ENCODE data around the gene NPLOC4. TPM values are rescaled to one million over a fixed set of nuclear protein-coding genes. Genes with fewer than 3 reads are reported as not detected.

Gene NPLOC4
- total RNA-seq, 1 donor from 2014 or later = 44.1 TPM

DNA sequence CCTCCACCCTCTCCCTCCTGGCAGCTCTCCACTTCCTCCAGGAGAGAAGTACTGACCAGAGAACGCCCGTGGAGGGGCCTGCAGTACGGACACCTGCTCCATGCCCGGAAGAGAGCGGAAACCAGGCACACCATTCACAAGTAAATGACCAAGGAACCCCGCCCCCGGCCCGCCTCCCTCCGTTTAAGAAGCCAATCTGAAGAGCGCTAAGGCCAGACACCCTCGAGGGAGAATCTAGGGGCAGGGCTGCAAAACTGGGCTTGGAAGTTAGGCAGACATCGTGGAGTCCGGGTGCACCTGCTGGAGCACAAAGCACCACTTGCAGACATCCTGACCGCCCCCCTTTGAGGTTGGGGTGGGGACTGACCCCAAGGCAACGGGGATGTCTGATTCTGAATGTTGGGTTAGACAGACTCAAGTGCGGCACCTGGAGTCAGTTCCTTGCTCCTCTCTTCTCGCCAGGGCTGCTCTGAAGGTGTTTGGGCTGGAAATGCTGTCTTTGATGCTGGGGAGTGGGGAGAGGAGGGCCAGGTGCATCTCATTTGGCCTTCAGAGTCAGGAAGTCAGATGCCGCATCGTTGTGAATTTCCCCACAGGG lies 83.8 kb downstream of the NPLOC4 start:
- no peaks in the 10 kb centered on the region for H3K9me3 ChIP-seq (ENCODE audit: low read depth)
- no peaks in the 10 kb centered on the region for H3K36me3 ChIP-seq
- H3K4me3 ChIP-seq = peak overlapping the region; percentile 97
- peaks cover 16% of the 10 kb centered on the region for H3F3A ChIP-seq (ENCODE audit: low read depth)
- H2AFZ ChIP-seq (replicated peaks) = peak overlapping the region; percentile 94
- H3K27ac ChIP-seq = peak overlapping the region; percentile 67
- peak; percentile 90 for DNase-seq (ENCODE audit: low spot score)
- Mint-ChIP-seq H3K27me3 (ENCODE audit: insufficient read depth, low read depth) (peaks cover 23% of the 10 kb centered on the region), H3K36me3 (peaks cover 11% of the 10 kb centered on the region), H3K9me3 (no peaks in the 10 kb centered on the region), H3K27ac (peak overlapping the region; percentile 37), H3K4me1 (peaks cover 31% of the 10 kb centered on the region), H3K4me3 (peak overlapping the region; percentile 90)
- H3K4me1 ChIP-seq = peaks cover 5% of the 10 kb centered on the region
- no peaks in the 10 kb centered on the region for H3K27me3 ChIP-seq
- peak overlapping the region; percentile 93 for H3K4me2 ChIP-seq
- peaks cover 6% of the 10 kb centered on the region for H4K20me1 ChIP-seq (ENCODE audit: low read depth)
- TF ChIP-seq, protein P1, sequence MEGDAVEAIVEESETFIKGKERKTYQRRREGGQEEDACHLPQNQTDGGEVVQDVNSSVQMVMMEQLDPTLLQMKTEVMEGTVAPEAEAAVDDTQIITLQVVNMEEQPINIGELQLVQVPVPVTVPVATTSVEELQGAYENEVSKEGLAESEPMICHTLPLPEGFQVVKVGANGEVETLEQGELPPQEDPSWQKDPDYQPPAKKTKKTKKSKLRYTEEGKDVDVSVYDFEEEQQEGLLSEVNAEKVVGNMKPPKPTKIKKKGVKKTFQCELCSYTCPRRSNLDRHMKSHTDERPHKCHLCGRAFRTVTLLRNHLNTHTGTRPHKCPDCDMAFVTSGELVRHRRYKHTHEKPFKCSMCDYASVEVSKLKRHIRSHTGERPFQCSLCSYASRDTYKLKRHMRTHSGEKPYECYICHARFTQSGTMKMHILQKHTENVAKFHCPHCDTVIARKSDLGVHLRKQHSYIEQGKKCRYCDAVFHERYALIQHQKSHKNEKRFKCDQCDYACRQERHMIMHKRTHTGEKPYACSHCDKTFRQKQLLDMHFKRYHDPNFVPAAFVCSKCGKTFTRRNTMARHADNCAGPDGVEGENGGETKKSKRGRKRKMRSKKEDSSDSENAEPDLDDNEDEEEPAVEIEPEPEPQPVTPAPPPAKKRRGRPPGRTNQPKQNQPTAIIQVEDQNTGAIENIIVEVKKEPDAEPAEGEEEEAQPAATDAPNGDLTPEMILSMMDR (IDR thresholded peaks at IDR 0.05) = peak; percentile 27
- TF ChIP-seq EZH2 (IDR thresholded peaks at IDR 0.05) = no peak
- peaks cover 15% of the 10 kb centered on the region for H3K79me2 ChIP-seq (ENCODE audit: low read depth)
- H3K9ac ChIP-seq = peak overlapping the region; percentile 50

DNA sequence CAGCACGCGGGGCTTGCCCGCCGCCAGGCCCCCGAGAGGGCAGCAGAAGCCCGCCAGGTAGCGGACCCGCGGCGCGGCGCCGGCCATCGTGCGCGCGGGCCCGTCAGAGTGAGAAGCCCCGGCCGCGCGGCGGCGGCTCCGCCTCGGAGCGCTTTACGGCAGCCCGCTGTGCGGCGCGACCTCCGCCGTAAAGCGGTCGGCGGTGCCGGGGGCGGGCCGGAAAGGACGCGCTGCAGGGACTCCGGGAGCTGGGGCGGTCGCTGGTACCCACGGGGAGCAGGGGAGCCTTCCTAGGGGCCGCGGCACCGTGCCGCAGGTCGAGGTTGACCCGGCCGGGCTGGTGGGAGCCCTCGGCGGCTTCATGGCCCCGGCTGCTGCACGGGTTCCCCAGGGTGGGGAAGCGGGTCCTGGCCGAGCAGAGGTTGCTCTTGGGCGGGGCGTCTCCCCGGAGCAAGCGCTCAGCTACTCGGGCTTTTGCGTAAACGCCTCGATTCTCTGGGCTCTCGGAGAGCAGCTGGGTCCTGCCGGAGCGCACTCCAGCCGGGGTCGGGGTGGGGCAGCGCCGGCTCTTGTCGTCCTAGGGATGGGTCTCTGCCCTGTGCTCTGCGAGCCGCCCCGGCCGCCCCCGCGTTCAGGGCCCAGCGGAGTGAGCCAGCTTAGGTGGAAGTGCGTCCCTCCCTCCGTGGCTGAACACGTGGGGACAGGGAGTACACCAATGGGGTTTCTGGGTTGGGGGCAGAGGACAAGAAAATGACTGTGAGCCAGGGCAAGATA lies 84.5 kb downstream of the NPLOC4 start, which contains the start of gene FAAP100:
TSS of gene FAAP100 (minus strand) at position 110 of the 774 bp plus-strand sequence. CDS start at position 87, 23 bp downstream.
- peaks cover 11% of the 10 kb centered on the region for H3K36me3 Mint-ChIP-seq
- peak within 1 kb of the TSS; percentile 37 for H3K27ac Mint-ChIP-seq
- H3K27me3 ChIP-seq = no peaks in the 10 kb centered on the region
- H3K4me2 ChIP-seq = peak within 1 kb of the TSS; percentile 93
- peak within 1 kb of the TSS; percentile 94 for H3K4me3 Mint-ChIP-seq
- no peaks in the 10 kb centered on the region for H3K9me3 ChIP-seq (ENCODE audit: low read depth)
- peak within 1 kb of the TSS; percentile 67 for H3K27ac ChIP-seq
- peaks cover 6% of the 10 kb centered on the region for H4K20me1 ChIP-seq (ENCODE audit: low read depth)
- H3K36me3 ChIP-seq = no peaks in the 10 kb centered on the region
- peak within 1 kb of the TSS; percentile 94 for H2AFZ ChIP-seq (replicated peaks)
- H3F3A ChIP-seq (ENCODE audit: low read depth) = peaks cover 16% of the 10 kb centered on the region
- TF ChIP-seq EZH2phosphoT487 (IDR thresholded peaks at IDR 0.05) = no peak
- TF ChIP-seq EZH2 (IDR thresholded peaks at IDR 0.05) = no peak
- TF ChIP-seq, protein P1 (IDR thresholded peaks at IDR 0.05) = no peak
- H3K9ac ChIP-seq = peak within 1 kb of the TSS; percentile 60
- no peaks in the 10 kb centered on the region for H3K9me3 Mint-ChIP-seq
- peaks cover 23% of the 10 kb centered on the region for H3K27me3 Mint-ChIP-seq (ENCODE audit: insufficient read depth, low read depth)
- peak; percentile 93 for DNase-seq (ENCODE audit: low spot score)
- H3K4me3 ChIP-seq = peak within 1 kb of the TSS; percentile 97
- peaks cover 15% of the 10 kb centered on the region for H3K79me2 ChIP-seq (ENCODE audit: low read depth)
- peaks cover 5% of the 10 kb centered on the region for H3K4me1 ChIP-seq
- peaks cover 31% of the 10 kb centered on the region for H3K4me1 Mint-ChIP-seq

DNA sequence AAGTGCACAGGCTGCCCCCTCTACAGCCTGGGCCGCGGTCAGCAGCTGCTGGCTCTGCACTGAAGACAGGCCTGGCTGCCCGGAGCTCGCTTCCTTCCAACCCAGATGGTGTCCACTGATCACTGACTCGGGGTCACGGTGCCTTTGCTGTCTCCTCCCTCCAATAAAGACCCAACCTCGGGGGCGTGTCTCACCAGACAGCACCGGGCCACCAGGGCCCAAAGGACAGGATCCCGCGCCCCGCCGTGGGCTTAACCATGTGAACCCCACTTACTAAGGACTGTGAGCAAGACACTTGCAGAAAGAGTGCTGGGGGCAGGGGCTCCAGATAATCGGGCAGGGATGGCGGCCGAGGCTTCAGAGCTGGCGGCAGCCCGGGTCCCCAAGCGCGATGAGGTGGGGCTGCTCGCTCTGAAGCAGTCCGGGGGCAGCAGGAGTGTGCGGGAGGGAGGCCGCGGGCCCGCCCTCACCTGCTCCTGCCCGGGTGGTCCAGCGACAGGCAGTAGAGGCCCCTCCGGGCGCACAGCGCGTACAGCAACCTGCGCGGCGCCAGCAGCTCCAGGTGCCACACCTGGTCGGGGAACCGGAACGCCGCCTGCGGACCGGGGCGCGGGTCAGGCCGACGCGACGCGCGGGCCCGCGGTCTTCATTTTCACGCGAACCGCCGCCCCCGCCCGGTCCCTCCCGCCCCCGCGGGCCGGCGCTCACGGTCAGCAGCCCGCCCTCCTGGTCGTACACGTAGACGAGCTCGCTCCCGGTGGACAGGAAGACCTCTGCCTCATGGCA lies 85.3 kb downstream of the NPLOC4 start:
- H3K27ac ChIP-seq = no peak overlapping the region
- H2AFZ ChIP-seq (replicated peaks) = peak overlapping the region; percentile 94

More for the DNA sequence above, 85.3 kb downstream of the NPLOC4 start:
- Mint-ChIP-seq H3K9me3 (no peaks in the 10 kb centered on the region), H3K4me1 (peaks cover 31% of the 10 kb centered on the region), H3K27ac (no peak overlapping the region), H3K27me3 (ENCODE audit: insufficient read depth, low read depth) (peaks cover 23% of the 10 kb centered on the region), H3K36me3 (peaks cover 8% of the 10 kb centered on the region), H3K4me3 (peak overlapping the region; percentile 94)
- Histone ChIP-seq H4K20me1 (ENCODE audit: low read depth) (peaks cover 6% of the 10 kb centered on the region), H3K9me3 (ENCODE audit: low read depth) (no peaks in the 10 kb centered on the region), H3K27me3 (no peaks in the 10 kb centered on the region), H3K4me3 (peak overlapping the region; percentile 97), H3K79me2 (ENCODE audit: low read depth) (peaks cover 15% of the 10 kb centered on the region), H3K4me2 (peak overlapping the region; percentile 93), H3K4me1 (peaks cover 5% of the 10 kb centered on the region), H3K36me3 (no peaks in the 10 kb centered on the region), H3F3A (ENCODE audit: low read depth) (peaks cover 16% of the 10 kb centered on the region), H3K9ac (peak overlapping the region; percentile 60)
- TF ChIP-seq EZH2phosphoT487 (IDR thresholded peaks at IDR 0.05) (no peak), EZH2 (IDR thresholded peaks at IDR 0.05) (no peak)
- TF ChIP-seq, protein P1 (IDR thresholded peaks at IDR 0.05) = no peak
- DNase-seq (ENCODE audit: low spot score) = peak; percentile 49

All from neural progenitor cell (in vitro differentiated cells).